WTC11 (cell line): ENCODE data around the gene CBS. TPM values are rescaled to one million over a fixed set of nuclear protein-coding genes. Genes with fewer than 3 reads are reported as not detected.
"Not testable (repeated sequence)": the region's sequence is repeated elsewhere in the genome, so short reads cannot be mapped to it uniquely, and the experiment has no call there.

Source experiments
- ATAC-seq: fragments of 200-7000 bp; cut with Tn5 transposase; 2 replicates; pipeline ENCODE4 v1.10.0; 2021; ENCODE audit warnings: mild to moderate bottlenecking, moderate library complexity
- Bru-seq: library from RNA; stranded (reverse); fragments of 400-500 nt; gene quantifications from one replicate; lab custom pipeline; 2021; lab: Mats Ljungman, UMichigan
- CTCF ChIA-PET: fragments of 300-600 bp; sonication (Branson Sonifier 250); formaldehyde crosslinking; loops from one replicate; lab custom pipeline; 2021; ENCODE audit warnings: antibody characterized with exemption; lab: Charles Lee
- POLR2A ChIA-PET: fragments of 350-600 bp; sonication (Branson Sonifier 250); formaldehyde crosslinking; loops from one replicate; lab custom pipeline; 2021; ENCODE audit warnings: antibody characterized with exemption; lab: Charles Lee
- DNase-seq: peaks from one replicate; pipeline ENCODE4 v3.0.0; 2021; ENCODE audit warnings: low spot score
- H3K27ac Mint-ChIP-seq: 2 replicates; pipeline ENCODE4 v1.8.0; 2021; ENCODE audit warnings: mixed read lengths
- H3K27me3 Mint-ChIP-seq: 2 replicates; pipeline ENCODE4 v1.8.0; 2021; ENCODE audit warnings: low read depth, mild to moderate bottlenecking, moderate library complexity, mixed read lengths
- H3K36me3 Mint-ChIP-seq: 2 replicates; pipeline ENCODE4 v1.8.0; 2021; ENCODE audit warnings: mixed read lengths
- H3K4me1 Mint-ChIP-seq: 2 replicates; pipeline ENCODE4 v1.8.0; 2022; ENCODE audit warnings: mixed read lengths
- H3K4me3 Mint-ChIP-seq: 2 replicates; pipeline ENCODE4 v1.8.0; 2021; ENCODE audit warnings: mild to moderate bottlenecking, moderate library complexity, mixed read lengths
- H3K9me3 Mint-ChIP-seq: 2 replicates; pipeline ENCODE4 v1.8.0; 2021; ENCODE audit warnings: mixed read lengths
- long read RNA-seq, 3 experiments: library from RNA in 1 of 3; library from capped mRNA in 1 of 3; library from polyadenylated mRNA in 1 of 3; unstranded in 2 of 3; stranded (forward) in 1 of 3; transcript quantifications; one replicate each; pipeline ENCODE4 v2.0.0, GENCODE V29; 2021
- total RNA-seq: library from RNA; stranded (reverse); gene quantifications from 3 replicates; pipeline ENCODE4 v1.2.3, GENCODE V29; 2021

The CBS gene
- total RNA-seq (582 to 844 TPM (median 591 TPM) in 3 replicates), Bru-seq, nascent RNA (percentile 64 among the genes with signal in this experiment)
- long read RNA-seq, experiment 1, transcript CBS-204 (17 exons, 2,605 nt): major isoform, 553 of 1,722 reads
- long read RNA-seq, experiment 1, transcript CBS-209 (14 exons, 2,656 nt): minor isoform, 5 of 1,722 reads
- long read RNA-seq, experiment 1, transcript CBS-203 (17 exons, 2,453 nt): minor isoform, 18 of 1,722 reads
- long read RNA-seq, experiment 1, transcript CBS-210 (5 exons, 1,038 nt): minor isoform, 13 of 1,722 reads
- long read RNA-seq, experiment 1, partial matches to known transcripts: 334 of 1,722 reads
- long read RNA-seq, experiment 1, other reads (novel, unspliced or antisense): 796 of 1,722 reads
- long read RNA-seq, experiment 2, transcript CBS-204 (17 exons, 2,605 nt): major isoform, 68 of 361 reads
- long read RNA-seq, experiment 2, partial matches to known transcripts: 133 of 361 reads
- long read RNA-seq, experiment 2, other reads (novel, unspliced or antisense): 148 of 361 reads
- long read RNA-seq, experiment 3, transcript CBS-204 (17 exons, 2,605 nt): major isoform, 85 of 234 reads
- long read RNA-seq, experiment 3, partial matches to known transcripts: 71 of 234 reads
- long read RNA-seq, experiment 3, other reads (novel, unspliced or antisense): 72 of 234 reads

DNA sequence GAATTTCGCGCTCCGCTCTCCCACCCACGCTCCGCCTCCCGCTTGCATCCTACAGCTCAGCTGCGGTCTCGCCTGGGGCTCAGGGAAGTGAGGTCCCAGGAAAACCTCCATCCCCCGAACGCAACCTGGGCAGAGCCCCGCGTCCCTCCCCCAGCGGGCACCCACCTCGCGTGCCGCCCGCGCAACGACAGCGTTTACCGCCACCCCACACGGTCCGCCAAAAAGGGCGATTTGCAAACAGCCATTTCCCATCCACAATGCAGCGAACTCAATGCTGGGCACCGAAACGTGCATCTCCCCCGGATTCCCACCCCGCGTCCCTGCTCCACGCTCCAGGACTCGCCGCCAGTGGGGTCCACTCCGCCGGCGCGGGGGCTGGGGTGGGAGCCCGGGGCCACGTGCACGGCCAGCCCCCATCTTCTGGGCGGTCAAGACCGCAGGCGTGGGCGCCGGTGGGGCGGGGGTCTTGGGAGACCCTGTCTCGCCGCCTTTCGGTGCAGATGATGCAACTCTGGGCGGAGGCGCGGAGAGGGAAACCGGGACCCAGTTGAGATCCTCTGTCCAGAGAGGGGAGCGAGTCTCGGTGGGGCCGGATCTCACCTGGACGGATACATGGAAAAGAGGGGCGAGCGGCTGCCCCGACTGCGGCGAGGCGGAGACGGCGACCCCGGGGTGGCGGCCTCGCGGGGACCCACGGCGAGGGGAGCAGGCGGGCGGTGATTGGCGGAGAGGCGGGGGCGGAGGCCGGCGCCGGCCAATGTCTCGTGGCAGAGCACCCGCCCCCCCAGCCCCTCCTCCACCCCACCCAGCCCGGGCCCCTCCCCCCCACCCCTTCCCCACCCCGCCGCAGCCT, at the start of gene CBS:
Gene CBS, minus strand, starts transcription at position 666 of the 853 bp plus-strand sequence. CDS start 3,642 bp downstream, outside the sequence.
- H3K4me3 Mint-ChIP-seq: not testable (repeated sequence)

DNA sequence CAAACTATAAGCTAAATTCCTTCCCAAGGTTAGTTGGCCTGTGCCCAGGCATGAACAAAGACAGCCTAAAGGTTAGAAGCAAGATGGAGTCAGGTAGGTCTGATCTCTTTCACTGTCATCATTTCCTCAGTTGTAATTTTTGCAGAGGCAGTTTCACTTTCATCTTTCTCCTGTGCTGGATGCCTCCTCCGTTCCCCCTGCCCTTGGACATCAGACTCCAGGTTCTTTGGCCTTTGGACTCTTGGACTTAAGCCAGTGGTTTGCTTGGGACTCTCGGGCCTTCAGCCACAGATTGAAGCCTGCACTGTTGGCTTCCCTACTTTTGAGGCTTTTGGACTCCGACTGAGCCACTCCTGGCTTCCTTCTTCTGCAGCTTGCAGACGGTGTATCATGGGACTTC, 40.3 kb upstream of the CBS start:
- H3K36me3 Mint-ChIP-seq, ATAC-seq, H3K4me3 Mint-ChIP-seq, H3K27me3 Mint-ChIP-seq, DNase-seq, H3K4me1 Mint-ChIP-seq, H3K9me3 Mint-ChIP-seq, CTCF ChIA-PET, POLR2A ChIA-PET, H3K27ac Mint-ChIP-seq: not testable (repeated sequence)

More for the DNA sequence above, at the start of gene CBS:
- CTCF ChIA-PET, POLR2A ChIA-PET, H3K27ac Mint-ChIP-seq, H3K36me3 Mint-ChIP-seq, H3K27me3 Mint-ChIP-seq, DNase-seq, H3K4me1 Mint-ChIP-seq, H3K9me3 Mint-ChIP-seq: not testable (repeated sequence)
- peak; percentile 21 for ATAC-seq

DNA sequence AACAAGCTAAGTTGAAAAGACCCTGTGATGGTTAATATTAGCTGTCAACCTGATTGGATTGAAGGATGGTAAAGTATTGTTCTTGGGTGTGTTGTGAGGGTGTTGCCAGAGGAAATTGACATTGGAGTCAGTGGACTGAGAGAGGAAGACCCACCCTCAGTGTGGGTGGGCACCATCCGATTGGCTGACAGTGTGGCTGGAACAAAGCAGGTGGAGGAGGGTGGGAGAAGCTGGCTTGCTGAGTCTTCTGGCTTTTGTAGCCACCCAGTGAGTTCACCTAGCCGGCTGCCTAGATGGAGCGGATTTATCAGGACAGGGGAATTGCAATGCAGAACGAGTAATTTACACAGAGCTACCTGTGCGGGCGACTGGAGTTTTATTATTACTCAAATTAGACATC, 38.8 kb upstream of the CBS start:
- H3K4me1 Mint-ChIP-seq, POLR2A ChIA-PET, DNase-seq, H3K36me3 Mint-ChIP-seq, H3K9me3 Mint-ChIP-seq, CTCF ChIA-PET, H3K4me3 Mint-ChIP-seq, H3K27me3 Mint-ChIP-seq, H3K27ac Mint-ChIP-seq: not testable (repeated sequence)
- peak; percentile 92 for ATAC-seq

DNA sequence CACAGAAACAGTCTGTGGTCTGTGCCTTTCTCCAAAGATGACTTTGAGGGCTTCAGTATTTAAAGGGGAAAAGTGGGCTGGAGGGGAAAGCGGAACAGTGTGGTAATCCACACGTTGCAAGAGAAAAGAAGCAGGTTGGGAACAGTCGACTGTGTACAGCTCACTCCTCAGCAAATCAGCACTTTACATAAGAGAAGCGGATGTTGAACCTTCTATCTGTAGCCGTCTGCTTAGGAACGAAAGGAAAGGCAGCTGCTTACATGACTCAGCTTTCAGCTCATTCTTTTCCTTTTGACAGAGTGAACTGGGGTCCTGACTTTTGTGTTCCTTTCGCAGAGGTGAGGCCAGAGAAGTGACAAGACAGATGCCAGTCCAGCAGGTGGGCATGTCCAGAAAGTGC, 33.4 kb upstream of the CBS start:
- POLR2A ChIA-PET, CTCF ChIA-PET, ATAC-seq: not testable (repeated sequence)

DNA sequence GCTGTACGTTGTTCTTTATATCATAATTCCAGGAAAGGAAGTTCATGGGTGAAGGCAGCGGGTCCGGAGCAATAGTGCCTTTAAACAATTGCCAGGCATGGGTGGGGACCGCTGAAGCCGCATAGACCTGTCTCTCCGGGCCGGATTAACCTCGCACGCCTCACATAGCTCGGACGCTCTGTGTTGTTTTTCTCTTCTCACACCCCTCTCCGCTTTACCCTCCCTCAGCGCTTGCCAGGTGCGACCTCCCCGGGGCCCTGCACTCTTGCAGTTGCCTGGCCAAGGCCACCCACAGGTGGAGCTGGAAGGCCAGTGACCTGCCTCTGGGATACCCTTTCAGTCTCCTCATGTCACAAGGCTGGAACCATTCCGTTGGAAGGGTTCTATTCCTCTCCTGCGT, 32.5 kb upstream of the CBS start:
- CTCF ChIA-PET, H3K4me1 Mint-ChIP-seq, H3K27ac Mint-ChIP-seq, H3K36me3 Mint-ChIP-seq, DNase-seq, H3K9me3 Mint-ChIP-seq, H3K4me3 Mint-ChIP-seq, H3K27me3 Mint-ChIP-seq, POLR2A ChIA-PET: not testable (repeated sequence)
- peak; percentile 33 for ATAC-seq

More for the DNA sequence above, 33.4 kb upstream of the CBS start:
- not testable (repeated sequence) for H3K4me3 Mint-ChIP-seq, H3K4me1 Mint-ChIP-seq, H3K27ac Mint-ChIP-seq, H3K36me3 Mint-ChIP-seq, DNase-seq, H3K9me3 Mint-ChIP-seq, H3K27me3 Mint-ChIP-seq

DNA sequence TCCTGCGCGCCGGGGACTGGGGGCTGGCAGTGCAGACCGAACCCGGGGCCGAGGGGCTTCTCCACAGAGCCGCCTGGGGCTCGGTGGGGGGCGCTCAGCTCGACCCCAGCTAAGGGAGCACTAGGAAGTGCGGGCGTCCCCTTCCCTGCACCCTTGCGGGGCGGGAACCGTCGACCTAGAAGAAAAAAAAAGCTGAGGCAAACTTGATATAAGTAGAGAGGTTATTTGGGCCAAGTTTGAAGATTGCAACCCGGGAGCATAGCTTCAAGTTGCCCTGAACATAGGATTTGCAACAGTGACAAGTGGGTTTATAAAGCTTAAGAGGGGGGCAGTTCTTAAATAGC, 32.1 kb upstream of the CBS start:
- H3K9me3 Mint-ChIP-seq, H3K4me3 Mint-ChIP-seq, ATAC-seq, H3K4me1 Mint-ChIP-seq, CTCF ChIA-PET, H3K27ac Mint-ChIP-seq, DNase-seq, H3K27me3 Mint-ChIP-seq, POLR2A ChIA-PET, H3K36me3 Mint-ChIP-seq: not testable (repeated sequence)

DNA sequence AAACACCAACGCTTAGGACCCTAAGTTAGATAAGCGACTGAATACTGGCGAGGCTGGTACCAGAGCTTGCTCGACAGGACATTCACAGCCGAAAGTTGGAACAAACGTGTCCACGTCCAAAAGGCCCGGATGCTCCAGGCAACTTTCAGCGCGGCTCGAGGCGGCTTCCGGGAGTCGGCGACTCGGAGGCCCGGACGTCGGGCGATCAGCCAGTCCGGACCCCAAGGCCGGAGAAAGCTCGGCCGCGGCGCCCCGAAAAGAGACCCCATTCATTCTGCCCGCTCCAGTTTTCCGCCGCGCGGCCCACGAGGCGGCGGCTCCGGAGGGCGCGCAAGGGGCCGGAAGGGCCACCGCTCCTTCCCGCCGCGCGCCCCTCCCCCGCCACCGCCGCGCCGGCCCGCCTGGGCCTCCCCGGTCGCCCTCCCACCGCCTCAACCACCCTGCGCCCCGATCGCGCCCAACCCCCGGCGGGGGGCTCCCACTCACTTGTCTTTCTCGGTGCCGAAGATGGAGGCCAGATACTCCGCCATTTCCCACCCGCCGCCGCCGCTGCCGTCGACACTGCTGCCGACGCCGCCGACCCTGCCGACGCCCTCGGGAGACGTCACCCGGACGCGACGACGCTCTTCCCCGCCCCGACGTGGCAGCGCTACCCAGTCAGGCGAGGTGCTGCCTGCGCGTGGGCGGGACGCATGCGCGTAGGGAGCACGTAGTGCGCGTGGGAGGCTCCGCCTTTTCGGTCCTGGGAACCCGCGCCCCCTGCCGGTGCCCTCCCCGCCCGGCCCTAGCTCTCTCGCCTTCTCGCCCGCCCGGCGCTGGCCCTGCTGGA, 31.5 kb upstream of the CBS start, which contains the start of gene U2AF1:
Gene U2AF1, minus strand, starts transcription at position 606 of the 829 bp plus-strand sequence. Its CDS starts 76 bp downstream, at position 530.
- H3K9me3 Mint-ChIP-seq, H3K27ac Mint-ChIP-seq, CTCF ChIA-PET, POLR2A ChIA-PET, H3K4me1 Mint-ChIP-seq, H3K27me3 Mint-ChIP-seq, H3K36me3 Mint-ChIP-seq: not testable (repeated sequence)
- ATAC-seq (peak; percentile 89), DNase-seq (peak; percentile 45)
- H3K4me3 Mint-ChIP-seq: peak within 1 kb of the TSS; percentile 12; the same call in 1 of the 2 replicates

DNA sequence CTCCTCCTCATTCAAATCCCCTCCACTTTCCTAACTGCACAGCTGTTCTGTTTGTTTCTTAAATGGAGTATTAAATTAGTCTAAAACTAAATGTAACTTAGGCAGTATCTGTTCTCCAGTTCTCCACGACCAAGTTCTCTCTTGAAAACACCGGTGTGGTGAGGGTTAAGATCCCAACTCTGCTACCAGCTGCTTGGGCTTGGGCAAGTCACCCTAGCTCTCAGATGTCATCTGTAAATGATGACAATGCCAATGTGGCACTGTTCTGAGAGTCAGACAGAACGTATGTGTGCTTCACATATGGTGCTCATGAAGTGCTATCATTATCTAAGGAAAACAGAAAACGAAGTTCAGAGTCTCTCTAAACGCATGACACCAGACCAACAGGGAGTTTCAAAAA, 29.0 kb upstream of the CBS start:
- H3K4me1 Mint-ChIP-seq, H3K9me3 Mint-ChIP-seq, H3K27ac Mint-ChIP-seq, H3K4me3 Mint-ChIP-seq, ATAC-seq, POLR2A ChIA-PET, H3K36me3 Mint-ChIP-seq, DNase-seq, H3K27me3 Mint-ChIP-seq, CTCF ChIA-PET: not testable (repeated sequence)

DNA sequence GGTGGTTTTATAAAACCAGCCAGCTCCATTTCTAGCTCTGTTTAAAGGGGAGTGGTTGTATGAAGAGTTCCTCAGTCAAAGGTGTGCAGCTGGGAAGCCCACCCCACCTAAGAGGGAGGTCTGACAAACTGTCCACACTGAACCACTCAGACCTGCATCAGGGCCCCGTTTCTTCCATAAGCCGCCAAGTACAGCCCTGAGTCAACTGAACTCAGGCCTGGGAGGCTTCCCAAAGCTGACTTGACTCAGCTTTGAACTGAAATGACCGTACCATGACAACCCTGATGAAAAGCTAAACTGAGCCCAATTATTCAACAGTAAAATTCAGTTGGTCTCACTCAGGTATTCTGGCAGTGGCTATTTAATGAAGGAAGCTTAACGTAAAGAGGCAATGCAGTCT, 26.6 kb upstream of the CBS start:
- H3K36me3 Mint-ChIP-seq, CTCF ChIA-PET, H3K4me3 Mint-ChIP-seq, H3K27ac Mint-ChIP-seq, POLR2A ChIA-PET, DNase-seq, ATAC-seq, H3K27me3 Mint-ChIP-seq, H3K9me3 Mint-ChIP-seq, H3K4me1 Mint-ChIP-seq: not testable (repeated sequence)

DNA sequence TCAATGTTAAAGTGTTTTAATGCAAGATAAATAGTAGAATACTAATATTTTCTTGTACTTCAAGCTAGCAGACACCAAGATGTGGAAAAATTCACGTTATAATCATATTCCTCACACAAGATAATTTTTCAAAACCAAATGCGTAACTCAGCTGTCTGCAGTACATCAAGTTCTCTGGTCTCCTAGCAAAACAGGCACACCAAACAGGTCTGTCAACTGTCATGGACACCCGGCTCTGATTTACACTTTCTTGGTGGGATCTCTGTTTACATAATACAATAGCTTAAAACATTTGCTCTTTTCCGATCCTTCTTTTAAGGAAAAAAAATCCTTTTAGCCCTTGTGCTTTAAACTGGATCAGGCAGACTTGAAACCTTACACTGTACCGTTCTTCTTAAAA, 26.0 kb upstream of the CBS start:
- H3K27me3 Mint-ChIP-seq, H3K9me3 Mint-ChIP-seq, H3K36me3 Mint-ChIP-seq, CTCF ChIA-PET, H3K27ac Mint-ChIP-seq, POLR2A ChIA-PET, ATAC-seq, H3K4me3 Mint-ChIP-seq, H3K4me1 Mint-ChIP-seq, DNase-seq: not testable (repeated sequence)

DNA sequence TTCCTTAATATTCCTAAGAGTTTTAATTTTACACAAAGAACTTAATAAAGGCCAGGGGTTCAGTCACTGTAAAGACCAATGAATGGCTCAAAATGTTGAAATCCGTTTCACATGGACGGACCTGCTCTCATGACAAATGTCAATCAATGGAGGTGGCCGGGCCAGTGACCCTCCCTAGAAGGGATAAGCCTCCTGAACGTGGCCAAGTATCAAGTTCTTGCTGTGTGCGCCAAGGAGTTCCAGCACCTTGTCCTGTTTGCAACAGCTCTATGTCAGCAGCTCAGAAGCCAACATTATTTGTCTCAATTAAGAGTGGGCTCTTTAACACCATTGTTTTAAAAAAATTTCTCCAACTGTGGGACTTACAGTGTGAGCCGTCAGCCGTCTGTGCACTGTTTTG, 25.4 kb upstream of the CBS start:
- ATAC-seq, H3K27ac Mint-ChIP-seq, H3K4me1 Mint-ChIP-seq, DNase-seq, H3K9me3 Mint-ChIP-seq, POLR2A ChIA-PET, CTCF ChIA-PET, H3K36me3 Mint-ChIP-seq, H3K4me3 Mint-ChIP-seq, H3K27me3 Mint-ChIP-seq: not testable (repeated sequence)
